ENCODE data around the gene ZNF778. TPM values are rescaled to one million over a fixed set of nuclear protein-coding genes. Genes with fewer than 3 reads are reported as not detected.
"Not testable (repeated sequence)": the region's sequence is repeated elsewhere in the genome, so short reads cannot be mapped to it uniquely, and the experiment has no call there.

The ZNF778 gene
- total RNA-seq, 1 experiment from 2014 or later, result 31.2 TPM

DNA sequence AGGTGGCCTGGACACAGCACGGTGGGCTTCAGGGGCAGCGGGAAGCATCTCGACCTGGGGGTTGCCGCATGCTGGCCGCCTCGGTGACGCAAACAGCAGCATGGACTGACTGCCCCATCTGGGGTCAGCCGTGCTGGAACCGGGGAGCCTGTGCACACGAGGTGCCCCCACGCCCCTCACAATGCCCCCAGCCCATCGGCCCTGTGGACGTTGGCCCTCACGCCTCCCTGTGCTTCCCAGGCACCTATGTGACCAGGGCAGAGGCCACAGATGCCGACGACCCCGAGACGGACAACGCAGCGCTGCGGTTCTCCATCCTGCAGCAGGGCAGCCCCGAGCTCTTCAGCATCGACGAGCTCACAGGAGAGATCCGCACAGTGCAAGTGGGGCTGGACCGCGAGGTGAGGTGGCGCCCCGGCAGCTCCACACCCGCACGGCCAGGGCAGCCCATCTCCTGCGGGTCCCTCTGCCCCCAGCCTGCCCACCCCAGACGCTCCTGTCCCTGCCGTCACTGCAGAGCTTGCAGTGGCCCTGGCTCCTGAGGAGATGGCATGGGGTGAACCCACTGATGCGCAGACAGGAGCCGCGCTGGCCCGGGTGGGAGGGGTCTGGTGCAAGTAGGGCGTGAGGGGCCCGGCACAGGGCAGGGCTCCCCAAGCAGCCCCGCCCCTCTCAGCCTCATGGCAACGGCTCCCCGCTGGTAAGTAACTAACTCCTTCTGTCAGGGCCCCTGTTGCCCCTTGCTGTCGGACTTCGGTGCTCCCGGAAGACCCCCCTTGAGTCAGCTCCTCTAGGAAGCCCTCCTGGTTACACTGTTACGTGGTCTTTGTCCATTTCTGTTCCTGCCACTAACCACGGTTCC, 32.3 kb upstream of the ZNF778 start:
- Mint-ChIP-seq H3K9me3 (no peaks in the 10 kb centered on the region), H3K27ac (no peak overlapping the region), H3K4me3 (no peak overlapping the region), H3K36me3 (no peaks in the 10 kb centered on the region), H3K27me3 (ENCODE audit: low read depth) (peaks cover 2% of the 10 kb centered on the region; the same call in 1 of the 2 replicates), H3K4me1 (no peaks in the 10 kb centered on the region)
- no peak for ATAC-seq
- TF ChIP-seq, protein P1, sequence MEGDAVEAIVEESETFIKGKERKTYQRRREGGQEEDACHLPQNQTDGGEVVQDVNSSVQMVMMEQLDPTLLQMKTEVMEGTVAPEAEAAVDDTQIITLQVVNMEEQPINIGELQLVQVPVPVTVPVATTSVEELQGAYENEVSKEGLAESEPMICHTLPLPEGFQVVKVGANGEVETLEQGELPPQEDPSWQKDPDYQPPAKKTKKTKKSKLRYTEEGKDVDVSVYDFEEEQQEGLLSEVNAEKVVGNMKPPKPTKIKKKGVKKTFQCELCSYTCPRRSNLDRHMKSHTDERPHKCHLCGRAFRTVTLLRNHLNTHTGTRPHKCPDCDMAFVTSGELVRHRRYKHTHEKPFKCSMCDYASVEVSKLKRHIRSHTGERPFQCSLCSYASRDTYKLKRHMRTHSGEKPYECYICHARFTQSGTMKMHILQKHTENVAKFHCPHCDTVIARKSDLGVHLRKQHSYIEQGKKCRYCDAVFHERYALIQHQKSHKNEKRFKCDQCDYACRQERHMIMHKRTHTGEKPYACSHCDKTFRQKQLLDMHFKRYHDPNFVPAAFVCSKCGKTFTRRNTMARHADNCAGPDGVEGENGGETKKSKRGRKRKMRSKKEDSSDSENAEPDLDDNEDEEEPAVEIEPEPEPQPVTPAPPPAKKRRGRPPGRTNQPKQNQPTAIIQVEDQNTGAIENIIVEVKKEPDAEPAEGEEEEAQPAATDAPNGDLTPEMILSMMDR (IDR thresholded peaks at IDR 0.05), result no peak
- TF ChIP-seq KAT7 (CRISPR knock-in tag; IDR thresholded peaks at IDR 0.05; ENCODE audit: borderline replicate concordance) (no peak), NR3C1 (CRISPR knock-in tag; conservative IDR thresholded peaks at IDR 0.05; ENCODE audit: low read depth) (no peak), PRRX2 (CRISPR knock-in tag; IDR thresholded peaks at IDR 0.05) (no peak), ELF4 (CRISPR knock-in tag; IDR thresholded peaks at IDR 0.05; ENCODE audit: low read depth) (no peak), NFATC4 (CRISPR knock-in tag; IDR thresholded peaks at IDR 0.05) (no peak), JAZF1 (CRISPR knock-in tag; IDR thresholded peaks at IDR 0.05) (no peak), E2F5 (CRISPR knock-in tag; IDR thresholded peaks at IDR 0.05) (no peak)
- TF ChIP-seq, protein P2, sequence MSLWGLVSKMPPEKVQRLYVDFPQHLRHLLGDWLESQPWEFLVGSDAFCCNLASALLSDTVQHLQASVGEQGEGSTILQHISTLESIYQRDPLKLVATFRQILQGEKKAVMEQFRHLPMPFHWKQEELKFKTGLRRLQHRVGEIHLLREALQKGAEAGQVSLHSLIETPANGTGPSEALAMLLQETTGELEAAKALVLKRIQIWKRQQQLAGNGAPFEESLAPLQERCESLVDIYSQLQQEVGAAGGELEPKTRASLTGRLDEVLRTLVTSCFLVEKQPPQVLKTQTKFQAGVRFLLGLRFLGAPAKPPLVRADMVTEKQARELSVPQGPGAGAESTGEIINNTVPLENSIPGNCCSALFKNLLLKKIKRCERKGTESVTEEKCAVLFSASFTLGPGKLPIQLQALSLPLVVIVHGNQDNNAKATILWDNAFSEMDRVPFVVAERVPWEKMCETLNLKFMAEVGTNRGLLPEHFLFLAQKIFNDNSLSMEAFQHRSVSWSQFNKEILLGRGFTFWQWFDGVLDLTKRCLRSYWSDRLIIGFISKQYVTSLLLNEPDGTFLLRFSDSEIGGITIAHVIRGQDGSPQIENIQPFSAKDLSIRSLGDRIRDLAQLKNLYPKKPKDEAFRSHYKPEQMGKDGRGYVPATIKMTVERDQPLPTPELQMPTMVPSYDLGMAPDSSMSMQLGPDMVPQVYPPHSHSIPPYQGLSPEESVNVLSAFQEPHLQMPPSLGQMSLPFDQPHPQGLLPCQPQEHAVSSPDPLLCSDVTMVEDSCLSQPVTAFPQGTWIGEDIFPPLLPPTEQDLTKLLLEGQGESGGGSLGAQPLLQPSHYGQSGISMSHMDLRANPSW (CRISPR knock-in tag; conservative IDR thresholded peaks at IDR 0.05; ENCODE audit: low read depth), result no peak
- ChIA-PET CTCF (interaction anchor here (0.7 to 3.1 kb wide), 3 partner anchors 11 to 448 kb away, joined by 3 to 12 read pairs (median 9); no protein-coding TSS in a partner anchor), POLR2A (no interaction called here)
- no peak for DNase-seq (ENCODE audit: low spot score)

DNA sequence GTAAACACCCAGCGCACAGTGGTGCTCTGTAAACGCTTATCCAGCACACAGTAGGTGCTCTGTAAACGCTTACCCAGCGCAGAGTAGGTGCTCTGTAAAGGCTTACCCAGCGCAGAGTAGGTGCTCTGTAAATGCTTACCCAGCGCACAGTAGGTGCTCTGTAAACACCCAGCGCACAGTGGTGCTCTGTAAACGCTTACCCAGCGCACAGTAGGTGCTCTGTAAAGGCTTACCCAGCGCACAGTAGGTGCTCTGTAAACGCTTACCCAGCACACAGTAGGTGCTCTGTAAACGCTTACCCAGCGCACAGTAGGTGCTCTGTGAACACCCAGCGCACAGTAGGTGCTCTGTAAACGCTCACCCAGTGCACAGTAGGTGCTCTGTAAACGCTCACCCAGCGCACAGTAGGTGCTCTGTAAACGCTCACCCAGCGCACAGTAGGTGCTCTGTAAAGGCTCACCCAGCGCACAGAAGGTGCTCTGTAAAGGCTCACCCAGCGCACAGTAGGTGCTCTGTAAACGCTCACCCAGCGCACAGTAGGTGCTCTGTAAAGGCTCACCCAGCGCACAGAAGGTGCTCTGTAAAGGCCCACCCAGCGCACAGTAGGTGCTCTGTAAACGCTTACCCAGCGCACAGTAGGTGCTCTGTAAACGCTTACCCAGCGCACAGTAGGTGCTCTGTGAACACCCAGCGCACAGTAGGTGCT, 31.5 kb upstream of the ZNF778 start:
- H3K36me3 Mint-ChIP-seq; ATAC-seq; DNase-seq (ENCODE audit: low spot score); H3K4me3 Mint-ChIP-seq; H3K27ac Mint-ChIP-seq; POLR2A ChIA-PET; H3K27me3 Mint-ChIP-seq (ENCODE audit: low read depth); H3K4me1 Mint-ChIP-seq; H3K9me3 Mint-ChIP-seq: not testable (repeated sequence)
- CTCF ChIA-PET, result interaction anchor here (0.7 kb wide), 1 partner anchor 448 kb away, joined by 3 read pairs; no protein-coding TSS in a partner anchor

- H3K4me3 Mint-ChIP-seq, ATAC-seq: not testable (repeated sequence)
Measured at GRCh38 chr16:89186593-89187031, 30.9 kb upstream of the ZNF778 start.

DNA sequence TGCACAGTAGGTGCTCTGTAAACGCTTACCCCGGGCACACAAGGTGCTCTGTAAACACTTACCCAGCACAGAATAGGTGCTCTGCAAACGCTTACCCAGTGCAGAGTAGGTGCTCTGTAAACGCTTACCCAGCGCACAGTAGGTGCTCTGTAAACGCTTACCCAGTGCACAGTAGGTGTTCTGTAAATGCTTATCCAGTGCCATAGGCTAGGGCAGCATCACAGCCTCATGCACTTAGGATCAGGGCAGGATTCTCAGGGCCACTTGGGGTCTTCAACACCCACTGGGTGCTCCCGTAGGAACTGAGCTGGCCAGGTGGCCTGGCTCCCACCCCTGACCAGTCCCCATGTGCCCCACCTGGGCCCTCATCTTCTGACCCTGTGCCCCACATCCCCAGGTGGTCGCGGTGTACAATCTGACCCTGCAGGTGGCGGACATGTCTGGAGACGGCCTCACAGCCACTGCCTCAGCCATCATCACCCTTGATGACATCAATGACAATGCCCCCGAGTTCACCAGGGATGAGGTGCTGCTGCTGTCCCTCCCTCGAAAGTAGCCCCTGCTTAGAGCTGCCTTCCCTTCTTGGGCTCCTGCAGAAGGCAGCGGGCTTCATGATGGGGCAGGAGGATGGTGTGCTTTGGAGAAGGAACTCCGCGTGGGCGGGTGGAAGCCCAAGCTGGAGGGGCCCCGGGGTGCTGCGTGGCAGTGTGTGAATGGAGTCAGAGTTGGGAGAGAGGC, 30.3 kb upstream of the ZNF778 start:
- ATAC-seq (no peak), DNase-seq (ENCODE audit: low spot score) (no peak)
- Mint-ChIP-seq H3K4me1 (no peaks in the 10 kb centered on the region), H3K27ac (no peak overlapping the region), H3K4me3 (no peak overlapping the region), H3K36me3 (no peaks in the 10 kb centered on the region), H3K27me3 (ENCODE audit: low read depth) (peaks cover 6% of the 10 kb centered on the region), H3K9me3 (no peaks in the 10 kb centered on the region)
- POLR2A ChIA-PET, result no interaction called here
- CTCF ChIA-PET, result no interaction called here
- no peak for TF ChIP-seq TP53 (CRISPR knock-in tag; IDR thresholded peaks at IDR 0.05)
- TF ChIP-seq MLX (CRISPR knock-in tag; IDR thresholded peaks at IDR 0.05), result no peak
- no peak for TF ChIP-seq HMGXB4 (CRISPR knock-in tag; IDR thresholded peaks at IDR 0.05)
- no peak for TF ChIP-seq ATF6 (CRISPR knock-in tag; IDR thresholded peaks at IDR 0.05)
- TF ChIP-seq FOXJ3 (CRISPR knock-in tag; IDR thresholded peaks at IDR 0.05; ENCODE audit: borderline replicate concordance), result no peak

More at GRCh38 chr16:89186593-89187031, 30.9 kb upstream of the ZNF778 start:
- H3K9me3 Mint-ChIP-seq; H3K36me3 Mint-ChIP-seq; CTCF ChIA-PET; H3K4me1 Mint-ChIP-seq; H3K27ac Mint-ChIP-seq; H3K27me3 Mint-ChIP-seq (ENCODE audit: low read depth); POLR2A ChIA-PET; DNase-seq (ENCODE audit: low spot score): not testable (repeated sequence)
